ENCODE results near the gene CHRM1. TPM values are rescaled to one million over a fixed set of nuclear protein-coding genes. Genes with fewer than 3 reads are reported as not detected.

CHRM1 gene
- total RNA-seq, 1 experiment from 2014 or later: not detected

DNA sequence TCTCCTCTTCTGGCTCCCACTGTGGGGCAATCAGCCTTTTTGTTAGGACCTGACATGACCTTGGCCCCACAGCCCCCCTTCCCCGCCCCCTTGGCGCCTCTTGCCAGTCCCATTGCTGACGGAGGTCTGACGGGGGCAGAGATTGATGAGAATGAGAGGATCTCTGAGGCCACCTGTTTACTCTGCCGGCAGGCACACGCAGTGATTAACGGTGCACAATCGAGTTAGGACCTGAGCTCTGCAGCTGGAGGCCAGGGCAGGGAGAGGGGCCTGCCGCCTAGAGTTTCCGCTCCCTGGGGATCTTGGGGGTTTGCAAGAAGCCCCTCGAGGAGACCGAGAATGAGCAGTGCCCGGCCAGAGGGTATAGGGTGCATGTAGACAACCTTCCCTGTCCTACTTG is 6.8 kb upstream of the CHRM1 start:
- in situ Hi-C loops (cut with HindIII; ENCODE audit: low sequenced_read_pairs): no loop called here
- no peak for DNase-seq (ENCODE audit: low spot score)

DNA sequence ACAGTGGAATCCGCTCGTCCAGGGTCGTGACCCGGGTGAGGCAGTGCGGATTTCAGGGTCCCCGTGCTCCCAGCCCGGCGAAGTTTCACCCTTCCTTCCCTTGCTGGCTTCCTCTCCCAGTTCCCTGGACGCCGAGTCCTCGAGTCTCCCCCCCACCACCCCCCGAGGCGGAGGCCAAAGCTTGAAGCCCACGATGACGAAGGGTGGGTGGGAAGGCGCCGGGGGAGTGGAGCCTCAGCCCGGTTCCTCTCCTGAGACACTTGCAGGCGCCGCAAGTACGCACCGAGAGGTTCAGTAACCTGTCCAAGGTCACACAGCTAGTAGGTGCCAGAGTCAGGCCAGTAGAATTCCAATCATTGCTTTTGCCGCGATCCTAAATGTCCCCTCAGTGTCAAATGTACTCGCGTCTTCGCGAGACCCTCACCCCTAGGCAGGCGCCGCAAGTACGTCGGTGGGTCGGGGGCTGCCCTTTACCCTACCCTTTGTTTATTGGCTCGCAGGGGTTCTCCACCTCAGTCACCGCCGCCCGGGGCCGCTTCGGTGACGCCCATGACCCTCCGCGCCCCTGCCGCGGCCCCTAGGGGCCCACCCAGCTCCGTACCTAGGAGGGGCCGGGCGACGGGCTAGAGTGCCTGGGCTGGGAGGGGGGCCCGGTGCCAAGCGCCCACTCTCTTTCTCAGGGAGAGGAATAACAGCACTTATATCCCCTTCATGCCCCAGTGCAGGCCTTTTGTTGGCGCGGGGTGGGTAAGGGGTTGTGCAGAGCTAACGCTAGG is 5.7 kb upstream of the CHRM1 start:
- in situ Hi-C loops (cut with HindIII; ENCODE audit: low sequenced_read_pairs): no loop called here
- no peak for DNase-seq (ENCODE audit: low spot score)

DNA sequence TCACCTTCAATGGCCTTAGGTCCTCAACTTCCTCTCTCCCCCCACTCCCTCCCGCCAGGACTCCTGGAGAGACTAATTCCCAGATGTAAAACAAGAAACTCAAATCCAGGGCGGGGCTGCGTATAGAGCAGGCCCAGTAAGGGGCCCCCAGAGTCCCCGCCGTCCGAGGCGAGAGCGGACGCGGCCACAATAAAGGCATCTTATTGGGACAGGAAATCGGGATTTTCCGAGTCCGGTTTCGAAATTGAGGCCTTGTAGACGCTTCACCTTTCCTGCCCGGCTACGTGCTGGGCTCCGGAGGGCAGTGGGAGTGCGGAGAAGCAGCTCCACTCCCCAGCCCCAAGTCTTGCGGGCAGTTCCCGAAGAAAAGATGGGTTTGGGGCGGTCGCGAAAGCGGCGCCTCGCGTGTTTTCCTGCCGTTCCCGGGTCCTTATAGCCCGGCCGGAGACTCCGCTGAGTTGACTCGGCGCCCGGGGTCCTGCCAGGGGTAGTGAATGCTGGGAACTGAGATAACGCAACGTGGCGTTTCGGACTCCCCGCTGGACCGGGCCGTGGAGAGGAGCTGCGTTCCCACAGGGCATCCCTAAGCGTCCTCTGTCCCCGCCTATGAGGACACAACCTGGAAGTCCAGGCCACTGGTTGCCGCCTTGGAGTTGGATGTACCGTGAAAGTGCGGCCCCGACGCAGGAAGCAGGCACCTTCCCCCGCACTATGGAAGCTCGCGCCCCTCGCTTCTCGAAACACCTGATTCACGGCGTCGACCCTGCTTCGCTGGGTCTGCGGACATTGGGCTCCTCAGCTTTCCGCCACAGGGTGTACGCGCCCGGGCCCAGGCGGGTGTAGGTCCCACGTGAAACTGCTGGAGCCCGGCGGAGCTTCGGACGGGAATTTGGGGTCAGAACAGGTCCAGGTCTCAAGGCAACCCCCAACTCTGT is 4.8 kb upstream of the CHRM1 start:
- DNase-seq (ENCODE audit: low spot score): no peak
- in situ Hi-C loops (cut with HindIII; ENCODE audit: low sequenced_read_pairs): no loop called here

DNA sequence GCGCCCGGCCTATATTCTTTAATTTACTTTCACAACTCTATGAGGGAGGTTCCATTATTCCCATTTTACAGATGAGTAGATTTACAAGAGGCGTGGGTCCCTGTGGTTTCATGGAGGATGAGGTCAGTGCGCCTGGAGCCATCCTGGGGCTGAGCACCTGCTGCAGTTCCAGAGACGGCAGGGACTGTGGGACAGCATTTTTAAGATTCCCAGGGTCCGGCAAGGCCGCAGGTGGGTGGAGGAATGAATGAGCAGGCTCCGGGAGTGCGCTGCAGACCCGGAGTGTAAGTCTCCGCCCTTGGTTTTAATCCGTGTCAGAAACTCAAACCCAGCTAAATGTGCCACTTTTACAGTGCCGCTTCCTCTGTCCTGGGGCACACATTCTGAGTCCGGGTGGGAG is 4.1 kb upstream of the CHRM1 start:
- in situ Hi-C loops (cut with HindIII; ENCODE audit: low sequenced_read_pairs): no loop called here
- no peak for DNase-seq (ENCODE audit: low spot score)

DNA sequence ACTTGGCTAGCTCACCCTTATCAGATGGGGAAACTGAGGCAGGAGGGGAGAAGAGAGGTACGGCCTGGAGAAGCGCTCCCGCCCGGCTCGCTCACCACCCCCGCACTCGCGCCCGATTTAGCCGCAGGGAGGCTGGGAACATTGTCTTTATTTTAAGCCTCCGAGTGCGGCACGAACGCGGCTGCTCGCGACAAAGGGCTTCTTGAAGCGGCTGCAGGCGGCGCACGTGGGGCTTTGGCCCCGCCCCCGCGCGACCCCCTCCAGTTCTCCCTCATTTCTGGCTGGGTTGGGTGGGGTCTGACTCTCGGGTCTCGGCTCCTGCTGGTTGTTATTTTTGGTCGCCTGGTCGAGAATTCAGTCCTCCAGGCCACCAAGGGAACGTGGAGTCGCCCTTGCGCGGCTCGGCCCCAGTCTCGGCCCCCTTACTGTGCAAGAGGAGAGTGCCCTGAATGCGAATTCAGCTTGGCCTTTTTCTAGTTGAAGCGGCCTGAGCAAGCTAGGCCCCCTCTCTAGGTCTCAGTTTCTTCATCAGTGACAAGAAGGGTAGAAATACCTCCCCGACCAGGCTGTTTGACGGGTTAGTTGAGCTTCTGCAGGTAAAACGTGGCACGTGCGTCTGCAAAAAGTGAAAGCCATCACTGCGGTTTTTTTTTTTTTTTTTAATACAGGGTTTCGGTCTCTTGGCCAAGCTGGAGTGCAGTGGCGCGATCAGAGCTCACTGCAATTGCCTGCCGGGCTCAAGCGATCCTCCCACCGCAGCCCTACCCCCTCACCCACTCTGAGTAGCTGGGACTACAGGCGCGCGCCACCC is 2.6 kb upstream of the CHRM1 start:
- in situ Hi-C loops (cut with HindIII; ENCODE audit: low sequenced_read_pairs): loop anchor here (5.0 kb wide), 1 partner anchor 83 kb away; no protein-coding TSS in a partner anchor

DNA sequence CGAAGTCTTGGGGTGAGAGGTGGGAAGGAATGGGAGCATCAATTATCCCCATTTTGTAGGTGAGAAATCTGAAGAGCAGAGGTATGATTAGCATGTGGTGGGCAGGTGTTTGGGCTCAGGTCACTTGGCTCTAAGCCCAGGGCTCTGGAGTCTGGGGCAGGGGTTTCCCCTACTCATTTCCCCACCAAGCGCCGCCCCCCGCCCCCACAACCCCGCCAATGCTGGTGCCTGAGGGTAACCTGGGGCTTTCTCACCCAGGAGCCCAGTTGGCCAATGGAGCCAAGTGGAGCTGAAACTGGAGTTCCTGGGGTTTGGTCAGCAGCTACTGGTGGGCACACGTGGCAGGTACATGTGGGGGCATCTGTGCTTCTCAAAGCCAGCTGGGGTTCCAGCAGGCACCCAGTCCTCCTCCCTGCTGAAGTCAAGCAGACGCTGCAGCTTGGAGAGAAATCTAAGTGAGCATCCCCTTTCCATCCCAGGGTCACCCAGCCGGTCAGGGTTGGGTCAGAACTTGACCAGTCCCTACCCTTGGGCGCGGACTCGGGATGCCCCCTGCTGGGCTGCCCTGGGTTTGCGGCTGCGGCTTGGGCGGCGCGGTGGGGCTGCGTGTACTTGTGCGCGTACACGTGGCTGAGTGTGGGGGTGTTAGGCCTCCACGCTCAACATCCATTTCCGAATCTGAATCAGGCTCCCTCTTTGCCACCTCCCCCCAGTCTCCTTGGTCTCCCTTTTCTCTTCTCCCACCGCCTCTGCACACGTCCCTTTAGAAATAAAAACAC is 1.7 kb upstream of the CHRM1 start:
- no peak for DNase-seq (ENCODE audit: low spot score)
- in situ Hi-C loops (cut with HindIII; ENCODE audit: low sequenced_read_pairs): loop anchor here (5.0 kb wide), 1 partner anchor 84 kb away; no protein-coding TSS in a partner anchor

More for the DNA sequence above, 2.6 kb upstream of the CHRM1 start:
- DNase-seq (ENCODE audit: low spot score): no peak

DNA sequence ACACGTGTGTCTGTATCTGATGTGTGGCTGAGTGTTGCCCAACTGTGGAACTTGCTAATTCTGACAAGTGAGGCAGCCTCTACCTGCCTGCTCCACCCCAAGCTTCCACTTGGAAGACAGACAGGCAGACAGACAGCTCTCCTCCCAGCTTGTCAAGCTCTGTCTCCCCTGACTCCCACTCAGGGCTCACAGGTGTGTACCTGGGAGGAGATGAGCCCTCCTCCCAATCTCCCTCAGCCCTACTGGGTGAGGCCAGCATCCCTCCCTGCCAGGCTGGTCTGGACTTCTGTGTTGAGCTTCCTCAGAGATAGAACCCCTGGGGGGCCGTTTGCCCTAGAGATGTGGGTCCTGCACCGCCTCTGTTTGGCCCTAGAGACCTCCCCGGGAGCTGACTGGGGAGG is 1.0 kb upstream of the CHRM1 start:
- no peak for DNase-seq (ENCODE audit: low spot score)
- in situ Hi-C loops (cut with HindIII; ENCODE audit: low sequenced_read_pairs): loop anchor here (5.0 kb wide), 1 partner anchor 85 kb away; no protein-coding TSS in a partner anchor

DNA sequence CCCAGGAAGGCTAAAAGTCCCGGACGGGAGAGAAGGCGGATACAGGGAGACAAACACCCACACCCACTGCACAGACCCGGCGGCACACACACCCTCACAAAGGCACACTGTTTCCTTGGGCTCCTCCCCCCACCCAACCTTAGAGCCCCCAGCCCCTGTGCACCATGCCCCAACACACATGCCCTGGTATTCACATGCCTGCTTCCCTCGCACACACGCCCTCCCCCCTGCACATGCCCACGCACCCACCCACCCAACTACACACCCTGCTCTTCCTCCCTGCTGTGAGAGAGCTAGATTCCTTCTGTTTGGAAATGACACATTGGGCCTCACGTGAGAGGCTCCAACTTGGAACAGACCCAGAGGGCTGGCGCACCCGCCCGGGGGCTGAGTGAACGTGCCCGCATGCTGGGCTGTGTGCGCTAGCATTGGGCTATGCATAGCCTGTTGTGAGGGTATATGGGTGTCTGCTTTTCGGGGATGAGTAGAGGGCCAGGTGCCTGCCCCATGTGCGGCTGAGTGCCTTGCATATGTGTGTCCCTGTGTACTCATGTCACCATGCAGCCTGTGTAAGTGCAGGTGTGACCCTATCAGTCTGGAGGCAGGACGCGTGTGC is 518 bp upstream of the CHRM1 start:
- in situ Hi-C loops (cut with HindIII; ENCODE audit: low sequenced_read_pairs): loop anchor here (5.0 kb wide), 1 partner anchor 86 kb away; no protein-coding TSS in a partner anchor

DNA sequence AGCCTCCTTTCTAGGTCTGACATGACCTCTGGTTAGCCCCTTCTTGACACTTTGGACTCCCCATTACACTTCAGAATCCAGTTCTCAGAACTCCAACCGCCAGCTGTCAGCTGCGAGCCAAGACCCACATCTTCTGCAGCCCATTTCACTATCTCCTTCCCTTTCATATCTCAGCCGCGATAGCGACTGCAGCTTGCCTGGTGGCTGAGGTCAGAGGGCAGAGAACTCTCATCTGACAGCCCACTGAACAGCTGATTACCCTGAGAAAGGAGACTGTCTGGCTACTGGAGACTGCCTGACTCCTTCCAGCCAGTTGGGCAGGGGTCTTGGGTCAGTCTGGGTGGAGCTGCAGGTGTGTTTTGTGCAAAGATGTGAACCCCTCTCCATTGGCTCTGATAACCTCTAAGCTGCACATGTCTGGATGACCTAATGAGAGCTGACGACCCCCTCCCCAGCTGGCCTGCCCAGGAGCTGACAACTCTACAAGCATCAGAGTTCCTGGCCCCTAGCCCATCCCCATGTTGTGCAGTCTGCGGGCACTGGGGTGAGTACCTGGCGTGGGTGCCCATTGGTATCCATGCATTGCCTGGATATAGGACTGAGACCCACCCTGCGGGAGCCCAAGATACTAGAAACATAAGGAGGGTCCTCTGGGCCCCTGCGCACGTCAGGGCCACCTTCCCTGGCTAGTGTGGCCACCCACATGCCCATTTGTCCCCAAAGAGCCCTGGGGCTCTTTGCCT is 1.1 kb downstream of the CHRM1 start:
- in situ Hi-C loops (cut with HindIII; ENCODE audit: low sequenced_read_pairs): loop anchor here (5.0 kb wide), 1 partner anchor 87 kb away; no protein-coding TSS in a partner anchor
- DNase-seq (ENCODE audit: low spot score): no peak

More for the DNA sequence above, 518 bp upstream of the CHRM1 start:
- no peak for DNase-seq (ENCODE audit: low spot score)

DNA sequence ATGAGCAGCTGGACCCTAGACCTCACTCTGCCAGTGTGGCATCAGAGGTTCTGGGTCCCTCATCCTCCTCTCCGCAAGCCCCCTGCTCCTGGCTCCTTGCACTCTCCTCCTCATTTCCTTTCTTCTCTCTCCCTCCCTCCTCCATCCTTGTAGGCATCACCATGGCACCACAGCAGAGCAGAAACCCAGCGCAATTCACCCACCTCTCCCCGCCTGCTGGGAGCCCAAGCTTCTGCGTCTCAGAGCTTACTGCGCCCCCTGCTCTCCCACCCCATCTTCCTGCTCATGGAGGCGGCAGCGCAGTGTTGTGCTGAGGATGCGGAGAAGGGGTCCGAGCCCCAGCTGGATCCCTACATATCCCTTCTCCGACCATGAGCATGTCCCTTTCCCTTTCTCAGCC is 1.7 kb downstream of the CHRM1 start:
- in situ Hi-C loops (cut with HindIII; ENCODE audit: low sequenced_read_pairs): no loop called here
- no peak for DNase-seq (ENCODE audit: low spot score)

DNA sequence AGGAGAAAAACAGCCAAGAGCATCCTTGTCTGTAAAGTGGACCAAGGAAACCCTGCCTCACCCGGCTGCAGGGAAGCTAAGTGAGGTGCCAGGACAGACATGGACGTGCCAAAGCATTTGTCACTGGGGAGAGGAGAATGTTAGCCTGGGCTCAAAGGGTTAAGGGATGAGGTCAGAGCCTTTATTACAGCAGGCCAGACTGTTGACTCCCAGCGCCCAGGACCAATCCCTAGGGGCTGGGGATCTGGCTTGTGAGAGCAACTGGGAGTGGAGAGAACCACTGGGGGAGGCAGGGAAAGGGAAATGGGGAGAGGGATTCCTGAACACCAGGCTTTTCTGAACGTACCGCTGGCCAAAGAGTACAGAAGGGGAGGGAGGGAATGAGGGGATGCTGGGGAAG is 2.6 kb downstream of the CHRM1 start:
- DNase-seq (ENCODE audit: low spot score): no peak
- in situ Hi-C loops (cut with HindIII; ENCODE audit: low sequenced_read_pairs): no loop called here

DNA sequence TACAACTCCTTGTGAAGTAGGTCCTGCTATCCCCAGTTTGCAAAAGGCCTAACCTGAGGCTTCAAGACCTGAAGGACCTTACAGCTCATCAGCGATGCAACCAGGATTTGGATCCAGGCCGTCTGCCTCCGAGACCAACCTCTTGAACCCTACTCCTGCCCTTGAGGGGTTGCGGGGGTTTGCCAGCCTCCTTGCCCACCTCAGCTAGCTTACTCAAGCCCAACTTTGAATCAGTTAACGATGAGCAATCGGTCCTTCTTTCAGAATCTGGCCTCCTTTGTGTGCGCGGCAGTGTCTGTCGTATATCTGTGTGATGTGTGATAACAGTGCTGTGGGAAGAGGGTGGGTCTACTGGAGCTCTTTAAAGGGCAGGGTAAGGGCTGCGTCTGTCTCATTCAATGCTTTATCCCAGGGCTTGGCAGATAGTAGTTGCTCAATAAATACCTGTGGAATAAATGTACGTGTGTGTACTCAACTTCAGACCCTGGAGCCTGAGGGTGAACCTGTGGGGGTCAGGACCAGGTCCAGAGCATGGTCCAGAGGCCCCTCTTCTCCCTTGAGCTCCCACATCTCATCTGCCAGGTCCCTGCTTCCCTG is 3.2 kb downstream of the CHRM1 start:
- DNase-seq (ENCODE audit: low spot score): no peak

DNA sequence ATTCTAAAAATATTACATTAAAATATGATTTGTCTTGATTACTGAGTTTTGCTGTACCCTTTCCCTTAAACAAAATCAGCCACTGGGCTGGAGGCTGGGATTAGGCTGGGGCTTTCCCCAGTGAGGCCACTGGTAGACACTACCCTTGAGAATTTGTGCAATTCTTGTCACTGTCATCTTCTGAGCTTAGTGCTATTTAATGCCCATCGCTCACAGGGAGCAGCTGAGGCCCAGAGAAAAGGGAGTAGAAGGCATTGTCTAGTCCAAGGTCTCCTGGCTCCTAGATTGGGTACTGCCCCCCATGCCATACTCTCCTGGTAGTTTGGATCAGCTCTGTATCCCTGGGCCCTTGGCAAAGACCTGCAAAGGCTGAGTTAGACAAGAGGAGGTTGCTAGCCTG is 6.7 kb downstream of the CHRM1 start:
- DNase-seq (ENCODE audit: low spot score): no peak
- in situ Hi-C loops (cut with HindIII; ENCODE audit: low sequenced_read_pairs): no loop called here

More for the DNA sequence above, 3.2 kb downstream of the CHRM1 start:
- in situ Hi-C loops (cut with HindIII; ENCODE audit: low sequenced_read_pairs): no loop called here

DNA sequence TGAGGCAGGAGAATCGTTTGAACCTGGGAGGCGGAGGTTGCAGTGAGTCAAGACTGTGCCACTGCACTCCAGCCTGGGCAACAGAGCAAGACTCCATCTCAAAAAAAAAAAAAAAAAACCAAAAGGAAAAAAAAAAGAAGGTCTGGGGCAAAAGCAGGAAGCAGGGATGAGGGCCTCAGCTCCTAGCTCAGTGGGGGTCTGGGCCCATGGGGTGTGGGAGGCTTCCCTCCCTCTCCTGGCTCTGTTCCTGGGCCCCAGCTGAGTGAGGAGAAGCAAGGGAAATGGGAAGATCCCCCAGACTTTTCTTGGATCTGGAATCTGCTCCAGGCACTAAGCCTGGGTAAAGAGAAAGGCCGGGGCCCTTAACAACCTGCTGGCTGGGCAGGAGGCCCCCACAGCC is 8.9 kb downstream of the CHRM1 start:
- in situ Hi-C loops (cut with HindIII; ENCODE audit: low sequenced_read_pairs): no loop called here
- no peak for DNase-seq (ENCODE audit: low spot score)

DNA sequence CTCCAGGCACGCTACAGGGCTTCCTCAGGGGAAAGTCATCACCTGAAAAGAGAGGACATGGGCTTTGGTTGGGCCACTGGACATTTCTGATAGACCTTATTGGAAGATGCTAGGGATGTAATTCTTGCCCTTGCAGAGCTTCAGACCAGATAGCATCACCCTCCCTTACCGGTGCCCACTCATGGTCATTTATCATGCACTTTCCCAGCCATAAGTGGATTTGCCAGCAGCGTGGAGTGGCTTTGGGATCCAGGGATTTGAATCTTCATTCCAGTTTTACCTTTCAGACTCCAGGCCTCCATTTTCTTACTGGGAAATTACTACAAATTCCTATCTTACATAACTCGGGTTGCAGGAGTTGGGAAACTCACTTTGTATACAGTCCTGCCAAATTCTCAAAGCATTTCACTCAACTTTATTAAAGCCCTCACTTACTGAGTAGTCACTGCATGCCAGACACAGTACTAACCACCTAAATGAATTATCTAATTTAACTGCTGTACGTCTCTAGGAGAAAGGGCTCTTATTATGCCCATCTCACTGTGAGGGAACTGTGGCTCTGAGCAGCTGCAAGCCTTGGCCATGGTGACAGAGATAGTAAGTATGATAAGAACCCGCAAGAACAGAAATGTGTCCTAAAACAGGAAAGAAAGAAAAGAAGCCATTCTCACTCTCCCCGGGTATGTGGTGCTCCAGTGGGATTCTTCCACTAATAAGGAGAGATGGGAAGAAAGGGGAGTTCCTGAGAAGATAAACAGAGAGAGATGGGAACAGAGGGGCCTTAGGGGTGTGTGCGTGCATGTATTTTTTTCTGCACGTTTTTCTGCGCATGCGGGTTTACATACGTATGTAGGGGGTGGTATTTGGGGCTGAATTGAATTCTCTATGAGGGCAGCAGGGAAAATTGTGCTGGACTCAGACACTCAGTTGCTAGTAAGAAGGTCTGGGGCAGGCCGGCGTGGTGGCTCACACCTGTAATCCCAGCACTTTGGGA is 9.7 kb downstream of the CHRM1 start:
- DNase-seq (ENCODE audit: low spot score): no peak
- in situ Hi-C loops (cut with HindIII; ENCODE audit: low sequenced_read_pairs): no loop called here

Data from G401 (cell line).